Measurements from ENCODE around the gene UBE3B. TPM values are rescaled to one million over a fixed set of nuclear protein-coding genes. Genes with fewer than 3 reads are reported as not detected.

The UBE3B gene
- total RNA-seq, 1 donor from 2014 or later: 28.4 TPM

DNA sequence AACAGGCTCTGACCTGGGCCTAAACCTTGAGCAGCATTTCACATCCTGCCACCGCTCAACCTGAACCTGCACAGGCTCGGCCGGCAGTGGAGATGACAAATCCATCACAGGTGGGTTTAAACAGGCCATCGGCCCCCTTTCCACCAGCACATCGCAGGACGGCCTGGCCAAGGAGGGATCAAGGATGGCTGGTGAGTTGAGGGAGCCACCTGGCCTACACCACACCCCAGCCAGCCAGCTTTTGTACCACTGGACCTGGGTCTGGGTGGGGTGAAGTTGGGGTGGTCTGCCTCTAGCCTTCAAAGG, 81.7 kb downstream of the UBE3B start:
- no peak overlapping the region for H3K27ac ChIP-seq
- no peaks in the 10 kb centered on the region for H3K36me3 ChIP-seq
- H3K9me3 ChIP-seq (ENCODE audit: low read depth): no peaks in the 10 kb centered on the region
- H3K4me1 ChIP-seq: no peaks in the 10 kb centered on the region
- H3K9ac ChIP-seq: no peak overlapping the region
- no peaks in the 10 kb centered on the region for H3K9me3 Mint-ChIP-seq
- H3K4me3 Mint-ChIP-seq: no peak overlapping the region
- no peak overlapping the region for H3K4me2 ChIP-seq
- H3F3A ChIP-seq (ENCODE audit: low read depth): no peaks in the 10 kb centered on the region
- no peak overlapping the region for H2AFZ ChIP-seq (replicated peaks)
- H3K27ac Mint-ChIP-seq: no peak overlapping the region
- H3K79me2 ChIP-seq (ENCODE audit: low read depth): no peaks in the 10 kb centered on the region
- no peak overlapping the region for H3K4me3 ChIP-seq
- peaks cover 20% of the 10 kb centered on the region for H3K4me1 Mint-ChIP-seq
- H3K27me3 ChIP-seq: no peaks in the 10 kb centered on the region
- no peak for DNase-seq (ENCODE audit: low spot score)
- H4K20me1 ChIP-seq (ENCODE audit: low read depth): no peaks in the 10 kb centered on the region
- H3K27me3 Mint-ChIP-seq (ENCODE audit: insufficient read depth, low read depth): peaks cover 10% of the 10 kb centered on the region
- TF ChIP-seq EZH2phosphoT487 (IDR thresholded peaks at IDR 0.05) (no peak), EZH2 (IDR thresholded peaks at IDR 0.05) (no peak)
- TF ChIP-seq, protein P1, sequence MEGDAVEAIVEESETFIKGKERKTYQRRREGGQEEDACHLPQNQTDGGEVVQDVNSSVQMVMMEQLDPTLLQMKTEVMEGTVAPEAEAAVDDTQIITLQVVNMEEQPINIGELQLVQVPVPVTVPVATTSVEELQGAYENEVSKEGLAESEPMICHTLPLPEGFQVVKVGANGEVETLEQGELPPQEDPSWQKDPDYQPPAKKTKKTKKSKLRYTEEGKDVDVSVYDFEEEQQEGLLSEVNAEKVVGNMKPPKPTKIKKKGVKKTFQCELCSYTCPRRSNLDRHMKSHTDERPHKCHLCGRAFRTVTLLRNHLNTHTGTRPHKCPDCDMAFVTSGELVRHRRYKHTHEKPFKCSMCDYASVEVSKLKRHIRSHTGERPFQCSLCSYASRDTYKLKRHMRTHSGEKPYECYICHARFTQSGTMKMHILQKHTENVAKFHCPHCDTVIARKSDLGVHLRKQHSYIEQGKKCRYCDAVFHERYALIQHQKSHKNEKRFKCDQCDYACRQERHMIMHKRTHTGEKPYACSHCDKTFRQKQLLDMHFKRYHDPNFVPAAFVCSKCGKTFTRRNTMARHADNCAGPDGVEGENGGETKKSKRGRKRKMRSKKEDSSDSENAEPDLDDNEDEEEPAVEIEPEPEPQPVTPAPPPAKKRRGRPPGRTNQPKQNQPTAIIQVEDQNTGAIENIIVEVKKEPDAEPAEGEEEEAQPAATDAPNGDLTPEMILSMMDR (IDR thresholded peaks at IDR 0.05): no peak
- peaks cover 17% of the 10 kb centered on the region for H3K36me3 Mint-ChIP-seq

DNA sequence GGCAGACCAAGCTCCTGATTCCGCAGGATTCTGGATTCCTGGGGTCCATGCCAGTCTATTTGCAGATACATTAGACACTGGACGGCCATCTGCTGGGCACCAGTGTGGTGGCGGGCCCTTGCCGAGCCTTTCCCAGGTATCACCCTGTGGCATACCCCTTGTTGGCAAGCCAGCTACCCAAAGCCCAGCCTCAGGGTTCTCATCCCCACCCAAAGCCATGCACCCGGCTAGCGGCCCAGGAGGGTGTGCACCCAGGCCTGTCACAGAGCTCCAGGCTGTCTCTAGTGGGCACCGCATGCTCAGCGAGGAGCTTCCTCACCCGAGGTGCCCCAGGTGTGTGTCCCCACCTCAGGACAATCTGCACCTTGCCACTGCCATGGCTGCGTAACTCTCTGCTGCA, 82.2 kb downstream of the UBE3B start:
- DNase-seq (ENCODE audit: low spot score): no peak
- Histone ChIP-seq H3K4me3 (no peak overlapping the region), H2AFZ (replicated peaks) (no peak overlapping the region), H3K27me3 (no peaks in the 10 kb centered on the region), H3K36me3 (no peaks in the 10 kb centered on the region), H4K20me1 (ENCODE audit: low read depth) (no peaks in the 10 kb centered on the region), H3K9me3 (ENCODE audit: low read depth) (no peaks in the 10 kb centered on the region), H3K4me2 (no peak overlapping the region), H3K4me1 (no peaks in the 10 kb centered on the region), H3K79me2 (ENCODE audit: low read depth) (no peaks in the 10 kb centered on the region), H3K27ac (no peak overlapping the region), H3K9ac (no peak overlapping the region), H3F3A (ENCODE audit: low read depth) (no peaks in the 10 kb centered on the region)
- Mint-ChIP-seq H3K36me3 (peaks cover 17% of the 10 kb centered on the region), H3K4me1 (peaks cover 19% of the 10 kb centered on the region), H3K4me3 (no peak overlapping the region), H3K27me3 (ENCODE audit: insufficient read depth, low read depth) (peaks cover 10% of the 10 kb centered on the region), H3K27ac (no peak overlapping the region), H3K9me3 (no peaks in the 10 kb centered on the region)
- TF ChIP-seq EZH2 (IDR thresholded peaks at IDR 0.05): no peak
- TF ChIP-seq EZH2phosphoT487 (IDR thresholded peaks at IDR 0.05): no peak
- TF ChIP-seq, protein P1 (IDR thresholded peaks at IDR 0.05): no peak

GRCh38 chr12:109560867-109561710, 83.7 kb downstream of the UBE3B start:
- Mint-ChIP-seq H3K4me1 (peaks cover 16% of the 10 kb centered on the region), H3K27ac (no peak overlapping the region), H3K4me3 (no peak overlapping the region), H3K36me3 (peaks cover 22% of the 10 kb centered on the region), H3K27me3 (ENCODE audit: insufficient read depth, low read depth) (peaks cover 10% of the 10 kb centered on the region), H3K9me3 (no peaks in the 10 kb centered on the region)
- no peak for DNase-seq (ENCODE audit: low spot score)
- H3K79me2 ChIP-seq (ENCODE audit: low read depth): no peaks in the 10 kb centered on the region
- no peaks in the 10 kb centered on the region for H3K4me1 ChIP-seq
- no peak overlapping the region for H3K27ac ChIP-seq
- no peaks in the 10 kb centered on the region for H3K27me3 ChIP-seq
- no peak overlapping the region for H3K9ac ChIP-seq
- no peaks in the 10 kb centered on the region for H3F3A ChIP-seq (ENCODE audit: low read depth)
- H4K20me1 ChIP-seq (ENCODE audit: low read depth): no peaks in the 10 kb centered on the region
- no peak overlapping the region for H2AFZ ChIP-seq (replicated peaks)
- TF ChIP-seq EZH2phosphoT487 (IDR thresholded peaks at IDR 0.05) (no peak), EZH2 (IDR thresholded peaks at IDR 0.05) (no peak)
- TF ChIP-seq, protein P1 (IDR thresholded peaks at IDR 0.05): no peak
- H3K9me3 ChIP-seq (ENCODE audit: low read depth): no peaks in the 10 kb centered on the region
- no peak overlapping the region for H3K4me2 ChIP-seq
- H3K36me3 ChIP-seq: no peaks in the 10 kb centered on the region
- no peak overlapping the region for H3K4me3 ChIP-seq
